ENCODE data around the gene TSHZ1.

DNA sequence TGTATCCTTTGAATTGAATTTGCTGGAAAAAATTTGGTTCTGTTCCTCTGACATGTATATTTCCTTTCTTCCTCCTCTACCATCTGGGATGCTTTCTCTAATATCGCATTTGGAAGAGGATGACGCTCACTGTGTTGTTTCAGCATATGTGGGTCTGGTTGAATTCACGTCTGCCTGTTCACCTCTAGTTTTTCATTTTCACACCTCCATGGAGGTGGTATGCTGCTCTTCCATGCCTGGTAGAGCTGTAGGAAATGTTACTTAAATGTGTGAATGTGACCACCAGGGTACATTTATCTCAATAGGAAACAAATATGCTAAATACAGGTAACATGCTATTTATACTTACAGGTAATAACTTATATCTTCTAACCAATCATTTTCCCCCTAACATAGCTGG is 44.5 kb downstream of the TSHZ1 start:
- TF ChIP-seq EZH2 (IDR thresholded peaks at IDR 0.05; ENCODE audit: borderline replicate concordance, insufficient read depth, low read length, poor library complexity, severe bottlenecking) (no peak), POLR2AphosphoS5 (IDR thresholded peaks at IDR 0.05) (no peak)
- TF ChIP-seq, protein P1, sequence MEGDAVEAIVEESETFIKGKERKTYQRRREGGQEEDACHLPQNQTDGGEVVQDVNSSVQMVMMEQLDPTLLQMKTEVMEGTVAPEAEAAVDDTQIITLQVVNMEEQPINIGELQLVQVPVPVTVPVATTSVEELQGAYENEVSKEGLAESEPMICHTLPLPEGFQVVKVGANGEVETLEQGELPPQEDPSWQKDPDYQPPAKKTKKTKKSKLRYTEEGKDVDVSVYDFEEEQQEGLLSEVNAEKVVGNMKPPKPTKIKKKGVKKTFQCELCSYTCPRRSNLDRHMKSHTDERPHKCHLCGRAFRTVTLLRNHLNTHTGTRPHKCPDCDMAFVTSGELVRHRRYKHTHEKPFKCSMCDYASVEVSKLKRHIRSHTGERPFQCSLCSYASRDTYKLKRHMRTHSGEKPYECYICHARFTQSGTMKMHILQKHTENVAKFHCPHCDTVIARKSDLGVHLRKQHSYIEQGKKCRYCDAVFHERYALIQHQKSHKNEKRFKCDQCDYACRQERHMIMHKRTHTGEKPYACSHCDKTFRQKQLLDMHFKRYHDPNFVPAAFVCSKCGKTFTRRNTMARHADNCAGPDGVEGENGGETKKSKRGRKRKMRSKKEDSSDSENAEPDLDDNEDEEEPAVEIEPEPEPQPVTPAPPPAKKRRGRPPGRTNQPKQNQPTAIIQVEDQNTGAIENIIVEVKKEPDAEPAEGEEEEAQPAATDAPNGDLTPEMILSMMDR (IDR thresholded peaks at IDR 0.05; ENCODE audit: poor library complexity, severe bottlenecking), result no peak

Measured in neural cell (in vitro differentiated cells).